GM12878 (cell line): ENCODE measurements around the gene TRIM69. TPM values are rescaled to one million over a fixed set of nuclear protein-coding genes. Genes with fewer than 3 reads are reported as not detected.
A peak's percentile ranks its signal among the peaks of the same experiment; 100 is the strongest.

Experiments
- BACH1 ChIP-seq: fragments of 450-650 bp; IDR thresholded peaks from 2 replicates; pipeline ENCODE4 v1.6.1; 2017; ENCODE audit warnings: mild to moderate bottlenecking, borderline replicate concordance
- BCL11A ChIP-seq: IDR thresholded peaks from 2 replicates; pipeline ENCODE4 v1.6.1; 2011; ENCODE audit warnings: low read depth, low read length
- ETV6 ChIP-seq, 2 experiments: fragments of 450-650 bp in 1 of 2; IDR thresholded peaks in 1 of 2; conservative IDR thresholded peaks in 1 of 2; 2 replicates each; pipeline ENCODE4 v1.6.1; 2014; ENCODE audit warnings: antibody characterized with exemption in 1 of 2, borderline replicate concordance in 1 of 2, low read depth in 1 of 2, mild to moderate bottlenecking in 1 of 2, moderate library complexity in 1 of 2
- HDAC6 ChIP-seq: fragments of 200-600 bp; sonication (generic); IDR thresholded peaks from one replicate; pipeline ENCODE4 v1.8.0; 2017; ENCODE audit warnings: antibody characterized with exemption; ENCODE audit not compliant: unreplicated experiment
- IKZF2 ChIP-seq, 2 experiments: fragments of 450-650 bp; IDR thresholded peaks; 2 replicates each; pipeline ENCODE4 v1.6.1; 2017; ENCODE audit warnings: mild to moderate bottlenecking in 2 of 2, moderate library complexity in 2 of 2
- IRF3 ChIP-seq: fragments of 450-650 bp; IDR thresholded peaks from 2 replicates; pipeline ENCODE4 v1.6.1; 2014; ENCODE audit warnings: mild to moderate bottlenecking
- KDM1A ChIP-seq: fragments of 200-600 bp; sonication (generic); IDR thresholded peaks from 2 replicates; pipeline ENCODE4 v1.6.1; 2016; ENCODE audit warnings: borderline replicate concordance
- MAX ChIP-seq: IDR thresholded peaks from 2 replicates; pipeline ENCODE4 v1.6.1; 2012; ENCODE audit warnings: low read depth, low read length, improper control_type of control experiment
- MTA3 ChIP-seq: IDR thresholded peaks from 2 replicates; pipeline ENCODE4 v1.6.1; 2012; ENCODE audit warnings: low read length, inconsistent platforms, borderline replicate concordance
- PML ChIP-seq: IDR thresholded peaks from 2 replicates; pipeline ENCODE4 v1.6.1; 2012; ENCODE audit warnings: low read length, inconsistent platforms
- RFX5 ChIP-seq: IDR thresholded peaks from 2 replicates; pipeline ENCODE4 v1.6.1; 2011; ENCODE audit warnings: low read depth, low read length, improper control_type of control experiment
- RUNX3 ChIP-seq: IDR thresholded peaks from 2 replicates; pipeline ENCODE4 v1.6.1; 2012; ENCODE audit warnings: low read length, inconsistent platforms
- SREBF2 ChIP-seq: IDR thresholded peaks from 2 replicates; pipeline ENCODE4 v1.6.1; 2012; ENCODE audit warnings: mild to moderate bottlenecking, low read length
- TAF1 ChIP-seq: IDR thresholded peaks from 2 replicates; pipeline ENCODE4 v1.6.1; 2011; ENCODE audit warnings: mild to moderate bottlenecking, low read depth, low read length, borderline replicate concordance
- ZBTB33 ChIP-seq: fragments of 450-650 bp; IDR thresholded peaks from 2 replicates; pipeline ENCODE4 v1.6.1; 2017; ENCODE audit warnings: mild to moderate bottlenecking
- ZNF217 ChIP-seq: fragments of 450-650 bp; IDR thresholded peaks from 2 replicates; pipeline ENCODE4 v1.6.1; 2017; ENCODE audit warnings: antibody characterized with exemption, mild to moderate bottlenecking
- polyA plus RNA-seq, 11 experiments: library from polyadenylated mRNA; depleted of rRNA in 4 of 11; unstranded in 6 of 11; stranded (reverse) in 5 of 11; fragments of >200 nt; fragmentation: Nextera tagmentation in 4 of 11; fragmentation: Illumina TruSeq in 1 of 11; extraction: Ambion mirVana in 4 of 11; extraction: Trizol in 1 of 11; gene quantifications; 1 replicate in 1 of 11; 2 replicates in 10 of 11; pipeline versions ENCODE4 v1.2.1 to v1.2.3, GENCODE V29; 2011 to 2016; ENCODE audit warnings: inconsistent platforms in 2 of 11, missing spikeins in 2 of 11, low read depth in 1 of 11
- total RNA-seq, 4 experiments: library from RNA; depleted of rRNA in 3 of 4; stranded (reverse); fragments of >200 nt in 3 of 4; fragmentation: Illumina TruSeq in 1 of 4; extraction: Trizol in 1 of 4; gene quantifications; 2 replicates each; pipeline versions ENCODE4 v1.2.1 to v1.2.3, GENCODE V29; 2013 to 2021
- TF ChIP-seq, protein P1 (sequence below): fragments of 450-650 bp; formaldehyde crosslinking; IDR thresholded peaks from 2 replicates; pipeline ENCODE4 v1.4.0; 2022; ENCODE audit warnings: mild to moderate bottlenecking, moderate library complexity
- TF ChIP-seq, protein P2 (sequence below): fragments of 450-650 bp; IDR thresholded peaks from 2 replicates; pipeline ENCODE4 v1.6.1; 2016; ENCODE audit warnings: mild to moderate bottlenecking
- TF ChIP-seq, protein P3 (sequence below): IDR thresholded peaks from 2 replicates; pipeline ENCODE4 v1.6.1; 2012; ENCODE audit warnings: mild to moderate bottlenecking, low read depth, low read length

TRIM69 gene
- total and polyA plus RNA-seq, 10 of the 15 experiments (the other 5 are each of a cell fraction or from before 2014, with no cell fraction given): 11.2 to 52.7 (median 37.8) TPM

- TF ChIP-seq RUNX3 (peak; percentile 66), IKZF2 (IDR thresholded peaks at IDR 0.05) (peak; percentile 93 to 94), TAF1 (no peak), ZBTB33 (no peak), HDAC6 (no peak), RFX5 (no peak), ZNF217 (no peak), MTA3 (peak; percentile 59; the same call in 1 of the 2 replicates), BACH1 (no peak), MAX (no peak), PML (no peak), ETV6 (conservative IDR thresholded peaks at IDR 0.05 in 1 of 2, IDR thresholded peaks at IDR 0.05 in 1 of 2; ENCODE audit: borderline replicate concordance in 1 of 2, low read depth in 1 of 2) (peak in 1 of 2 experiments; percentile 99; a peak in 2 of 4 replicates), IRF3 (no peak), KDM1A (no peak), BCL11A (no peak), SREBF2 (no peak)
- TF ChIP-seq, protein P1, sequence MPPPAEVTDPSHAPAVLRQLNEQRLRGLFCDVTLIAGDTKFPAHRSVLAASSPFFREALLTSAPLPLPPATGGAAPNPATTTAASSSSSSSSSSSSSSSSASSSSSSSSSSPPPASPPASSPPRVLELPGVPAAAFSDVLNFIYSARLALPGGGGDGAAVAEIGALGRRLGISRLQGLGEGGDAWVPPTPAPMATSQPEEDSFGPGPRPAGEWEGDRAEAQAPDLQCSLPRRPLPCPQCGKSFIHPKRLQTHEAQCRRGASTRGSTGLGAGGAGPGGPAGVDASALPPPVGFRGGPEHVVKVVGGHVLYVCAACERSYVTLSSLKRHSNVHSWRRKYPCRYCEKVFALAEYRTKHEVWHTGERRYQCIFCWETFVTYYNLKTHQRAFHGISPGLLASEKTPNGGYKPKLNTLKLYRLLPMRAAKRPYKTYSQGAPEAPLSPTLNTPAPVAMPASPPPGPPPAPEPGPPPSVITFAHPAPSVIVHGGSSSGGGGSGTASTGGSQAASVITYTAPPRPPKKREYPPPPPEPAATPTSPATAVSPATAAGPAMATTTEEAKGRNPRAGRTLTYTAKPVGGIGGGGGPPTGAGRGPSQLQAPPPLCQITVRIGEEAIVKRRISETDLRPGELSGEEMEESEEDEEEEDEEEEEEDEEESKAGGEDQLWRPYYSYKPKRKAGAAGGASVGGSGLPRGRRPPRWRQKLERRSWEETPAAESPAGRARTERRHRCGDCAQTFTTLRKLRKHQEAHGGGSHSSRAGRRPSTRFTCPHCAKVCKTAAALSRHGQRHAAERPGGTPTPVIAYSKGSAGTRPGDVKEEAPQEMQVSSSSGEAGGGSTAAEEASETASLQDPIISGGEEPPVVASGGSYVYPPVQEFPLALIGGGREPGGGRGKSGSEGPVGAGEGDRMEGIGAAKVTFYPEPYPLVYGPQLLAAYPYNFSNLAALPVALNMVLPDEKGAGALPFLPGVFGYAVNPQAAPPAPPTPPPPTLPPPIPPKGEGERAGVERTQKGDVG (CRISPR knock-in tag): no peak
- TF ChIP-seq, protein P2, sequence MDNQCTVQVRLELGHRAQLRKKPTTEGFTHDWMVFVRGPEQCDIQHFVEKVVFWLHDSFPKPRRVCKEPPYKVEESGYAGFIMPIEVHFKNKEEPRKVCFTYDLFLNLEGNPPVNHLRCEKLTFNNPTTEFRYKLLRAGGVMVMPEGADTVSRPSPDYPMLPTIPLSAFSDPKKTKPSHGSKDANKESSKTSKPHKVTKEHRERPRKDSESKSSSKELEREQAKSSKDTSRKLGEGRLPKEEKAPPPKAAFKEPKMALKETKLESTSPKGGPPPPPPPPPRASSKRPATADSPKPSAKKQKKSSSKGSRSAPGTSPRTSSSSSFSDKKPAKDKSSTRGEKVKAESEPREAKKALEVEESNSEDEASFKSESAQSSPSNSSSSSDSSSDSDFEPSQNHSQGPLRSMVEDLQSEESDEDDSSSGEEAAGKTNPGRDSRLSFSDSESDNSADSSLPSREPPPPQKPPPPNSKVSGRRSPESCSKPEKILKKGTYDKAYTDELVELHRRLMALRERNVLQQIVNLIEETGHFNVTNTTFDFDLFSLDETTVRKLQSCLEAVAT: peak; percentile 68; the same call in 1 of the 2 replicates
- TF ChIP-seq, protein P3, sequence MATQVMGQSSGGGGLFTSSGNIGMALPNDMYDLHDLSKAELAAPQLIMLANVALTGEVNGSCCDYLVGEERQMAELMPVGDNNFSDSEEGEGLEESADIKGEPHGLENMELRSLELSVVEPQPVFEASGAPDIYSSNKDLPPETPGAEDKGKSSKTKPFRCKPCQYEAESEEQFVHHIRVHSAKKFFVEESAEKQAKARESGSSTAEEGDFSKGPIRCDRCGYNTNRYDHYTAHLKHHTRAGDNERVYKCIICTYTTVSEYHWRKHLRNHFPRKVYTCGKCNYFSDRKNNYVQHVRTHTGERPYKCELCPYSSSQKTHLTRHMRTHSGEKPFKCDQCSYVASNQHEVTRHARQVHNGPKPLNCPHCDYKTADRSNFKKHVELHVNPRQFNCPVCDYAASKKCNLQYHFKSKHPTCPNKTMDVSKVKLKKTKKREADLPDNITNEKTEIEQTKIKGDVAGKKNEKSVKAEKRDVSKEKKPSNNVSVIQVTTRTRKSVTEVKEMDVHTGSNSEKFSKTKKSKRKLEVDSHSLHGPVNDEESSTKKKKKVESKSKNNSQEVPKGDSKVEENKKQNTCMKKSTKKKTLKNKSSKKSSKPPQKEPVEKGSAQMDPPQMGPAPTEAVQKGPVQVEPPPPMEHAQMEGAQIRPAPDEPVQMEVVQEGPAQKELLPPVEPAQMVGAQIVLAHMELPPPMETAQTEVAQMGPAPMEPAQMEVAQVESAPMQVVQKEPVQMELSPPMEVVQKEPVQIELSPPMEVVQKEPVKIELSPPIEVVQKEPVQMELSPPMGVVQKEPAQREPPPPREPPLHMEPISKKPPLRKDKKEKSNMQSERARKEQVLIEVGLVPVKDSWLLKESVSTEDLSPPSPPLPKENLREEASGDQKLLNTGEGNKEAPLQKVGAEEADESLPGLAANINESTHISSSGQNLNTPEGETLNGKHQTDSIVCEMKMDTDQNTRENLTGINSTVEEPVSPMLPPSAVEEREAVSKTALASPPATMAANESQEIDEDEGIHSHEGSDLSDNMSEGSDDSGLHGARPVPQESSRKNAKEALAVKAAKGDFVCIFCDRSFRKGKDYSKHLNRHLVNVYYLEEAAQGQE: no peak
Observed at GRCh38 chr15:44735482-44736180, 697 bp upstream of the TRIM69 start (continued).
